ENCODE measurements around the gene ATP6V1F. TPM values are rescaled to one million over a fixed set of nuclear protein-coding genes. Genes with fewer than 3 reads are reported as not detected.

ATP6V1F gene
- total RNA-seq, 2 experiments from 2014 or later: 108 to 155 TPM

GRCh38 chr7:128865303-128865702 is 2.6 kb downstream of the ATP6V1F start:
- no peak overlapping the region for H2AFZ ChIP-seq (ENCODE audit: low read length)
- peaks cover 20% of the 10 kb centered on the region; the same call in 1 of the 2 replicates for H3K36me3 ChIP-seq (ENCODE audit: insufficient read depth, low read length)
- no peak overlapping the region for H3K4me3 ChIP-seq (ENCODE audit: low read depth, low read length, poor library complexity, severe bottlenecking)
- DNase-seq (ENCODE audit: low spot score): no peak
- H3K79me2 ChIP-seq (ENCODE audit: insufficient read depth, low read depth, low read length): peaks cover 20% of the 10 kb centered on the region
- TF ChIP-seq CTCF (conservative IDR thresholded peaks at IDR 0.05; ENCODE audit: low read length): no peak
- TF ChIP-seq EZH2phosphoT487 (IDR thresholded peaks at IDR 0.05; ENCODE audit: borderline replicate concordance, low read depth, low read length): no peak
- no peak overlapping the region for H3K27ac ChIP-seq (ENCODE audit: low read depth, low read length, poor library complexity, severe bottlenecking)
- no peak overlapping the region for H3K4me2 ChIP-seq (ENCODE audit: low read length)
- no peaks in the 10 kb centered on the region for H3K9me2 ChIP-seq (ENCODE audit: insufficient read depth, low read length)
- TSS peak; percentile 65 for BruUV-seq (replicated peaks)
- ChIA-PET CTCF (ENCODE audit: unreplicated experiment) (no interaction called here), POLR2A (no interaction called here)
- intact Hi-C loops (cut with micrococcal nuclease; ENCODE audit: unreplicated experiment): no loop called here
- peaks cover 4% of the 10 kb centered on the region; the same call in 1 of the 2 replicates for H4K20me1 ChIP-seq (ENCODE audit: insufficient read depth, low read length)
- no peaks in the 10 kb centered on the region for H3K9me3 ChIP-seq (ENCODE audit: low read length)
- H3K4me1 ChIP-seq (ENCODE audit: insufficient read depth, low read length, poor library complexity, severe bottlenecking): peaks cover 31% of the 10 kb centered on the region

- no peak overlapping the region for H3K27ac ChIP-seq (ENCODE audit: low read depth, low read length, poor library complexity, severe bottlenecking)
- peaks cover 38% of the 10 kb centered on the region for H3K4me1 ChIP-seq (ENCODE audit: insufficient read depth, low read length, poor library complexity, severe bottlenecking)
- H3K79me2 ChIP-seq (ENCODE audit: insufficient read depth, low read depth, low read length): peaks cover 20% of the 10 kb centered on the region
- H3K4me3 ChIP-seq (ENCODE audit: low read depth, low read length, poor library complexity, severe bottlenecking): no peak overlapping the region
- no peak overlapping the region for H3K4me2 ChIP-seq (ENCODE audit: low read length)
- H2AFZ ChIP-seq (ENCODE audit: low read length): no peak overlapping the region
- peaks cover 4% of the 10 kb centered on the region; the same call in 1 of the 2 replicates for H4K20me1 ChIP-seq (ENCODE audit: insufficient read depth, low read length)
- ChIA-PET CTCF (ENCODE audit: unreplicated experiment) (no interaction called here), POLR2A (interaction anchor here (1.0 kb wide), 1 partner anchor 152 kb away, joined by 3 read pairs; no protein-coding TSS in a partner anchor)
- TF ChIP-seq CTCF (conservative IDR thresholded peaks at IDR 0.05; ENCODE audit: low read length): no peak
- no peak for TF ChIP-seq EZH2phosphoT487 (IDR thresholded peaks at IDR 0.05; ENCODE audit: borderline replicate concordance, low read depth, low read length)
- intact Hi-C loops (cut with micrococcal nuclease; ENCODE audit: unreplicated experiment): no loop called here
- BruUV-seq (replicated peaks): no TSS peak
- peaks cover 20% of the 10 kb centered on the region; the same call in 1 of the 2 replicates for H3K36me3 ChIP-seq (ENCODE audit: insufficient read depth, low read length)
- no peaks in the 10 kb centered on the region for H3K9me3 ChIP-seq (ENCODE audit: low read length)
- H3K9me2 ChIP-seq (ENCODE audit: insufficient read depth, low read length): no peaks in the 10 kb centered on the region
- no peak for DNase-seq (ENCODE audit: low spot score)
Measured at GRCh38 chr7:128865996-128866877, 3.6 kb downstream of the ATP6V1F start.

DNA sequence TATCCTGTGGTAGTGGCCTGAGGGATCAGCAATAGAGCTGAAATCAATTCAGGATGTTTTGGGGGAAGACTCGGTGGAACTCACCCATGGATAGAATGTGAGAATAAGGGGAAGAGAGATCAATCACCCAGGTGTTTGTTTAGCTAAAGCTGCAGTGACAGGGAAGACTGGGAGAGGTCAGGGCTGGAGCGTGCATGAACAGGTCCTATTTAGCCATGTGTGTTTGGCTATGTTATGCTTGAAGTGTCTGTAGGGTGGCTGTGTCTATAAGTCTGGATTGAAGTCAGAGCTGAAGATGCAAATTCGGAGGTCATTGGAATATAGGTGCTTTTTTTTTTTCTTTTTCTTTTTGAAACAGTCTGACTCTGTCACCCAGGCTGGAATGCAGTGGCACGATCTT is 4.6 kb downstream of the ATP6V1F start:
- Histone ChIP-seq H3K4me3 (ENCODE audit: low read depth, low read length, poor library complexity, severe bottlenecking) (no peak overlapping the region), H4K20me1 (ENCODE audit: insufficient read depth, low read length) (peaks cover 4% of the 10 kb centered on the region; the same call in 1 of the 2 replicates), H3K4me1 (ENCODE audit: insufficient read depth, low read length, poor library complexity, severe bottlenecking) (peaks cover 44% of the 10 kb centered on the region), H2AFZ (ENCODE audit: low read length) (no peak overlapping the region), H3K9me3 (ENCODE audit: low read length) (no peaks in the 10 kb centered on the region), H3K9me2 (ENCODE audit: insufficient read depth, low read length) (no peaks in the 10 kb centered on the region), H3K36me3 (ENCODE audit: insufficient read depth, low read length) (peaks cover 20% of the 10 kb centered on the region; the same call in 1 of the 2 replicates), H3K4me2 (ENCODE audit: low read length) (no peak overlapping the region), H3K79me2 (ENCODE audit: insufficient read depth, low read depth, low read length) (peaks cover 20% of the 10 kb centered on the region), H3K27ac (ENCODE audit: low read depth, low read length, poor library complexity, severe bottlenecking) (no peak overlapping the region)
- POLR2A ChIA-PET: no interaction called here
- BruUV-seq (replicated peaks): no TSS peak
- no peak for TF ChIP-seq EZH2phosphoT487 (IDR thresholded peaks at IDR 0.05; ENCODE audit: borderline replicate concordance, low read depth, low read length)
- no peak for DNase-seq (ENCODE audit: low spot score)
- CTCF ChIA-PET (ENCODE audit: unreplicated experiment): no interaction called here
- intact Hi-C loops (cut with micrococcal nuclease; ENCODE audit: unreplicated experiment): no loop called here

Data from OCI-LY7 (cell line).